Activated CD4-positive, alpha-beta memory T cell treated with anti-CD3 and anti-CD28 coated beads for 36 hours (primary cell): ENCODE results near the gene ARID1B. TPM values are rescaled to one million over a fixed set of nuclear protein-coding genes. Genes with fewer than 3 reads are reported as not detected.

ENCODE experiments used
- CTCF ChIA-PET: fragments of 350-600 bp; sonication (Branson Sonifier 250); formaldehyde crosslinking; loops from one replicate; lab custom pipeline; 2021; ENCODE audit warnings: antibody characterized with exemption, inconsistent platforms; lab: Charles Lee
- POLR2A ChIA-PET: fragments of 350-600 bp; sonication (Branson Sonifier 250); formaldehyde crosslinking; loops from one replicate; lab custom pipeline; 2021; ENCODE audit warnings: antibody characterized with exemption; lab: Charles Lee
- DNase-seq: peaks from one replicate; pipeline ENCODE4 v3.0.0-alpha.2; 2020
- H3K27ac Mint-ChIP-seq: one replicate; pipeline ENCODE4 v1.8.0; 2021; ENCODE audit warnings: mixed read lengths
- H3K27me3 Mint-ChIP-seq: one replicate; pipeline ENCODE4 v1.8.0; 2021; ENCODE audit warnings: mixed read lengths
- H3K36me3 Mint-ChIP-seq: one replicate; pipeline ENCODE4 v1.8.0; 2021; ENCODE audit warnings: mixed read lengths
- H3K4me1 Mint-ChIP-seq: one replicate; pipeline ENCODE4 v1.8.0; 2021; ENCODE audit warnings: low read depth, mixed read lengths
- H3K4me3 Mint-ChIP-seq: one replicate; pipeline ENCODE4 v1.8.0; 2021; ENCODE audit warnings: mild to moderate bottlenecking, mixed read lengths
- H3K9me3 Mint-ChIP-seq: one replicate; pipeline ENCODE4 v1.8.0; 2021; ENCODE audit warnings: mixed read lengths
- intact Hi-C: fragments of 100-400 bp; cut with micrococcal nuclease; formaldehyde crosslinking; loops from one replicate; pipeline ENCODE4 v1.15.1; 2023
- total RNA-seq, 2 experiments: library from RNA; stranded (reverse); gene quantifications; one replicate each; pipeline ENCODE4 v1.2.3, GENCODE V29; 2021

ARID1B gene
- total RNA-seq, 2 experiments from 2014 or later = 39.0 to 41.5 TPM

DNA sequence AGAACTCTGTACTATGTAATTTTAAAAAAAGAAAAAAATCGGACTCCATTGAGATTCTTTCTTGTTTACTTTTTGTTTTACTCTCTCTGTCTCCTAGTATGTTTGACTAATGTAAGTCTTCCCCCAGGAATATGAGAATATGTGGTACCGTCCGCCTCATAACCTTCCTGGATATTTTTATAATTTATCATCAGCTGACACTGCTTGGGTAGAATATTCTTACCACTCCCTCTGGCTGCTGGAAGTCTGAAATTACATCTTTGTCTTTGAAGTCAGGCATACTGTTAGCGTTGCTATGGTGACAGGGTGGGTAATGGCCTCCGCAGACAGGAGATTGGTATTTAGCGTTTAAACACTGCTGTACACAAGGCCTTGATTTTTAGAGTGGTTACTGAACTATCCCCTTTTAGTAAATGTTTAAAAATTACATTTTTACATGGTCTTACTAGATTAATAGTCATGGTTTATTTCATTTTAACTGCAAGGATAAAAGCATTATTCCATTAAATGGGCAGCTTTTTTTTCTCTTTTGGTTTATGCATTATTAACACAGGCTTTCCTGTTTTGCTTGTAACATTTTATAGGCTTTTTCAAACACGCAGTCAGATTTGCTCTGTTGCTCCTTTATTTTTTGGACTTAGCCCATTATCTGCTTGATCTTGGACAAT, 176.4 kb downstream of the ARID1B start:
- ChIA-PET CTCF (interaction anchor here (1.3 kb wide), 1 partner anchor 10 kb away, joined by 3 read pairs; no protein-coding TSS in a partner anchor), POLR2A (no interaction called here)
- DNase-seq = peak; percentile 41
- no peaks in the 10 kb centered on the region for H3K36me3 Mint-ChIP-seq
- intact Hi-C loops = loop anchor here (10.0 kb wide), 1 partner anchor 259 kb away; no protein-coding TSS in a partner anchor
- no peak overlapping the region for H3K27ac Mint-ChIP-seq
- no peak overlapping the region for H3K4me3 Mint-ChIP-seq
- no peaks in the 10 kb centered on the region for H3K9me3 Mint-ChIP-seq
- H3K4me1 Mint-ChIP-seq = peaks cover 62% of the 10 kb centered on the region
- H3K27me3 Mint-ChIP-seq = no peaks in the 10 kb centered on the region

DNA sequence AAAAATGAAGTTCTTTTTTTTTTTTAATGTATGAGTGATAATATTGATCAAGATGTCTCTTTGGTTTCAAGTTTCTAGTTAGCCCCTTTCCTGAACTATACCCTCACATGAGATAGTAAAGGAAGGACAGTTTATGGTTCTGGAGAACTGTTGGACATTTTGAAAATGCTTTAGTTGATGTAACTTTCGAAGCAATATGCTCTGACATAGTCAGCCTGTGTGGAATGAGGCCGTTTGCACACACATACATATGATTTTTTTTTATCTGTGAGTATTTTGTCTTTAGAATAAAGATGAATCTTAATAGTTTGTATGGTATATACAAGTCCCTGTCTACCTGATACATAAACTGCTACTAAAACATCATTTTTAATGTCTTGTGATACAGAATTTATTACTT, 177.0 kb downstream of the ARID1B start:
- H3K4me3 Mint-ChIP-seq = no peak overlapping the region
- POLR2A ChIA-PET = no interaction called here
- H3K36me3 Mint-ChIP-seq = no peaks in the 10 kb centered on the region
- CTCF ChIA-PET = interaction anchor here (1.3 kb wide), 1 partner anchor 10 kb away, joined by 3 read pairs; no protein-coding TSS in a partner anchor
- no peak overlapping the region for H3K27ac Mint-ChIP-seq
- intact Hi-C loops = loop anchor here (10.0 kb wide), 1 partner anchor 259 kb away; no protein-coding TSS in a partner anchor
- peaks cover 61% of the 10 kb centered on the region for H3K4me1 Mint-ChIP-seq
- no peaks in the 10 kb centered on the region for H3K9me3 Mint-ChIP-seq
- no peaks in the 10 kb centered on the region for H3K27me3 Mint-ChIP-seq
- DNase-seq = no peak

DNA sequence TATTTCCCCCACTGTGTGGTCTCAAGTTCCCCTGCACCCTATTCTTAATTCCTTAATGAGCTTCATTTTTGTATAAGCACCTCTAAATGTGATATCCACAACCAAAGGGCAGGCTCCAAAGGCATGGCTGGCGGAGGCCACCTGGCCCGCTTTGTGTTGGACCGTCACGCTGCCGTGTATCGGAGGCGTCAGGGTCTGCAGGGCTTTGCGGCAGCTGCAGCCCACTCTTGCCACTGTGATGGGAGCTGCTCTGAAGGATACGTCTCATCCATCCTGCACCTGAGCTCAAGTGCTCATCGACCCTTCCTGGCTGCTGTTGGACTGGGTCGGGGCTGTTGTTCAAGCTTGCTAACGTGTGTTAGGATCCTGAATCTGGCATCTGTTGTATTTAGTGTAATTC, 177.6 kb downstream of the ARID1B start:
- Mint-ChIP-seq H3K4me3 (no peak overlapping the region), H3K9me3 (no peaks in the 10 kb centered on the region), H3K36me3 (no peaks in the 10 kb centered on the region), H3K4me1 (peaks cover 64% of the 10 kb centered on the region), H3K27me3 (no peaks in the 10 kb centered on the region), H3K27ac (no peak overlapping the region)
- ChIA-PET CTCF (interaction anchor here (0.8 to 1.3 kb wide), 2 partner anchors 11 to 179 kb away, joined by 3 read pairs; no protein-coding TSS in a partner anchor), POLR2A (no interaction called here)
- no peak for DNase-seq
- intact Hi-C loops = loop anchor here (10.0 kb wide), 1 partner anchor 260 kb away; no protein-coding TSS in a partner anchor

DNA sequence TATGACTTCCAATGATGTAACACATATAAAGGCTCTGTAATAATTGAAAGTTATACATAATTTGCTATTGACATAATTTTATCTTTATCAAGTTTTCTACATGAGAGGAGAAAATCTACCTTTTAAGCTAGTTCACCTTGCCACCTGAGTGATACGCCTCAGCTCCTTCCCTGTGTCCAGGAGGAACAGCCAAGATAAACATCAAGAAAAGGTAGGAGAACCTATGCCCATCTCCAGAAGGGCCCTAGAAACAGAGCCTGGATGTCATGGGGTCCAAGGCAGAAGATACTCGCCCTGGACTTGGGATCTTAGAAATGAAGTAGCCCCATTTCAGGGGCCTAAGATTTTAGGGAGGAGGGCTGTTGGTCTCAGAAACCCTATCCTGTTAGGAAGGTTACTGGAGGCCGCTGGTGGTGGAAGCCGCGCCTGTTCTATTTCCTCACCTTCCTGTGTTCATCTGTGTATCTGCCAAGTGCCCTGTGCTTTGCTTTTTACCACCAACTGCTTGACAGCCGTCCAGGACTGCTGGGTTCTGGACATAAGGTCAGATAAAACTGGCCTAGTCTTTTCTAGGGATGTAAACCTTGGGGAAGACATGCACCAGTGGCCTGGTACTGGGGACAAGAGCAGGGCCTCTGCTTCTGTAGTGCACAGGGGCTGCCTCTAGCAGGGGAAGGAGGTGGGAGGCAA, 178.5 kb downstream of the ARID1B start:
- H3K27ac Mint-ChIP-seq = no peak overlapping the region
- intact Hi-C loops = loop anchor here (10.0 kb wide), 1 partner anchor 261 kb away; no protein-coding TSS in a partner anchor
- H3K27me3 Mint-ChIP-seq = no peaks in the 10 kb centered on the region
- no peak for DNase-seq
- no peak overlapping the region for H3K4me3 Mint-ChIP-seq
- no peaks in the 10 kb centered on the region for H3K36me3 Mint-ChIP-seq
- CTCF ChIA-PET = interaction anchor here (0.8 kb wide), 1 partner anchor 180 kb away, joined by 3 read pairs; no protein-coding TSS in a partner anchor
- POLR2A ChIA-PET = no interaction called here
- H3K9me3 Mint-ChIP-seq = no peaks in the 10 kb centered on the region
- peaks cover 61% of the 10 kb centered on the region for H3K4me1 Mint-ChIP-seq

DNA sequence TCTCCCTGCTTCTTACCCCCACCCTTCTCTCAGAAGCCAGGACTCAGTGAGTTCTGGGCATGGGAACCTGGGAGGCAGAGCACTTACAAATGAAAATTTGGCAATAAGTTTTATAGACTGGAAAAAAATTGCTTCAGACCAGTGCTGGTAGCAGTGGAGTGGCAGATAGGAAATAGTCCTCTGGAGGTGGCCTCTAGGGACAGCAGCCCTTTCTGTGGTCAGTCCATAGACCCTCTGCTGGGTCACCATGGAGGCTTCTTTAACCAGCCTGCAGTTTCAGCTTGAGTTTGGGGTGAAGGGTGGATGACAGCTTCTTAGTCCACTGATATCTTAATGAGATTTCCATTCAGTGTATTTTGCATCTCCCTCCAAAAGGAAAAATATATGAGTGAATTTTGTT, 179.1 kb downstream of the ARID1B start:
- H3K36me3 Mint-ChIP-seq = no peaks in the 10 kb centered on the region
- intact Hi-C loops = loop anchor here (10.0 kb wide), 1 partner anchor 261 kb away; no protein-coding TSS in a partner anchor

DNA sequence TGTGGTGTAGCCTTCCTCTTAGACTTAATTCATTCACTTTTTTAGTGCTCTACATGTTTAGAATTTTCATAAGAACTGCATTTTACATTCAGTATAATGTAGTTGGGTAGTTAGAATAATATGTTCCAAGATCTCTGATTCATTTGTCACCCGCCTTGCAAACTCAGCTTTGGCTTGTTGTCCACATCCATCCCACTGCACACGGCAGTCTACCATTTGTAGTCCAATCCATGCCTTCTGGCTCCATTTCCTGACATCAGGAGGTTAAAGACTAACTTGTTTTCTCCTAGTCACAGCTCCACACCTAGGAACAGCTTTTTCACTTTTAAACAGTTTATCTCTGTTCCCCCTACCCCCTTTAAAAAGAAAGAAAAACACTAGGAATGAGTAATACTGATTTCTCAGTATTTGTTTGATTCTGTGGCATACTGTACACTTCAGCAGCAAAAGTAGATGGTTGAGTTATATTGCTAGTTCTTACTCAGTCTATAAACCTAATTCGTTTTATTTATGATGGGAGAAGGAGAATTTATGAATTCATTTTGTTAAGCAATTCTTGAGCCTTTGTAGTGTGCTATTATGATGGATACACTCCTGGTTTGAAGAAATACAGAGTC, 180.9 kb downstream of the ARID1B start:
- H3K27me3 Mint-ChIP-seq = no peaks in the 10 kb centered on the region
- peak overlapping the region; percentile 58 for H3K27ac Mint-ChIP-seq
- no peaks in the 10 kb centered on the region for H3K36me3 Mint-ChIP-seq
- no peaks in the 10 kb centered on the region for H3K9me3 Mint-ChIP-seq
- ChIA-PET CTCF (interaction anchor here (0.6 kb wide), 1 partner anchor 26 kb away, joined by 3 read pairs; no protein-coding TSS in a partner anchor), POLR2A (interaction anchor here (0.8 to 1.2 kb wide), 4 partner anchors 18 to 63 kb away, joined by 3 to 4 read pairs (median 3); no protein-coding TSS in a partner anchor)
- H3K4me1 Mint-ChIP-seq = peaks cover 62% of the 10 kb centered on the region
- intact Hi-C loops = loop anchor here (1.0 to 10.0 kb wide), 6 partner anchors 21 to 263 kb away; no protein-coding TSS in a partner anchor
- peak; percentile 25 for DNase-seq
- H3K4me3 Mint-ChIP-seq = peak overlapping the region; percentile 17

More for the DNA sequence above, 179.1 kb downstream of the ARID1B start:
- CTCF ChIA-PET = no interaction called here
- H3K4me3 Mint-ChIP-seq = no peak overlapping the region
- POLR2A ChIA-PET = no interaction called here
- DNase-seq = no peak
- peaks cover 65% of the 10 kb centered on the region for H3K4me1 Mint-ChIP-seq
- no peak overlapping the region for H3K27ac Mint-ChIP-seq
- H3K27me3 Mint-ChIP-seq = no peaks in the 10 kb centered on the region
- H3K9me3 Mint-ChIP-seq = no peaks in the 10 kb centered on the region

DNA sequence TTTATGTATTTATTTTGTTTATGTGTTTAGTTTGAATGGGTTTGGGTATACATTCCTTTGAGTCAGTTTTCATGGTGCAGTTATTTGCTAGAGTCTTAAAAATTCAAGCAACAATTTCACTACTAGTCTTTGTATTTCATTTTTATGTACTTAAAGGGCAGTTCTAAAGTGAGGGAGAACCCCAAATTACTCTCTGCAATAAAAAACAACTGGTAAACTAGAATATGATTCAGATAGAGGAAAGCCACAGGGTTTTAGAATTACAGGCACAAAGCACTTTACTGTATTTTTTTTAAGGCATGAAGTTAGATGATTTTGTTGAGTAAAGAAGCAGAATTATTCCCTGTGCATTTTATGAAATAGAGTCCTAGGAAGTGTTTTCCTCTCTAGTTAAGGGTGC, 183.3 kb downstream of the ARID1B start:
- peaks cover 62% of the 10 kb centered on the region for H3K4me1 Mint-ChIP-seq
- ChIA-PET POLR2A (no interaction called here), CTCF (interaction anchor here (1.0 kb wide), 1 partner anchor 28 kb away, joined by 3 read pairs; no protein-coding TSS in a partner anchor)
- H3K36me3 Mint-ChIP-seq = no peaks in the 10 kb centered on the region
- intact Hi-C loops = loop anchor here (5.0 kb wide), 1 partner anchor 47 kb away; no protein-coding TSS in a partner anchor
- no peaks in the 10 kb centered on the region for H3K9me3 Mint-ChIP-seq
- no peak overlapping the region for H3K4me3 Mint-ChIP-seq
- no peak for DNase-seq
- no peak overlapping the region for H3K27ac Mint-ChIP-seq
- H3K27me3 Mint-ChIP-seq = no peaks in the 10 kb centered on the region

DNA sequence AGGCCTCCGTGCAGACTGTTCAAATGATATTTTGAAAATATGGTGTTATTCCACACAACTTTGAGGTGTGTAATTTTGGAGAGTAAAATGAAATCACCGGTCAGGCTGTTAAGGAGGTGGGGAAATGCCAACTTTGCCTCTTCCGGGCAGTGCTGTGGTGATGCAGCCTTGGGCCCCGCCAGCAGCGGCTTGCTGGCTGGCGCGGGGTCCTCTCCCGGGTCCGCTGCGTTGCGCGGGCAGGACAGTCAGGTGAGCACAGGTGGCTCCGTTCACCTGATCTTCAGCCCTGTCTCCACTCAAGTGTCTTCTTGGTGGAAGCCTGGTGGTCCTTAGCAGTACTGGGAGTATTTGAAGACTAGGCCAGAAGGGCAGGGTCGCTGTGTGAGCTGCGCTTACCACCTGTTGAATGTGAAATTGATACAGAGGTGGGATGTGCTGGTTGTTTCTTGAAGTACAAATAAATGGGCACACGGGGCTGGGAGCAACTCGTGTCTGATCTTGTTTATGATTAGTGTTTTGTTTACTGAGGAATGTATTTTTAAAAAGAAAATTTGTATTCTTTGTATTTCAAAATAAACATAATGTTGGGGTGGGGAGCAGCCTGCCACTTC, 184.2 kb downstream of the ARID1B start:
- POLR2A ChIA-PET = no interaction called here
- intact Hi-C loops = loop anchor here (5.0 kb wide), 1 partner anchor 46 kb away; no protein-coding TSS in a partner anchor
- no peak overlapping the region for H3K4me3 Mint-ChIP-seq
- peaks cover 62% of the 10 kb centered on the region for H3K4me1 Mint-ChIP-seq
- H3K9me3 Mint-ChIP-seq = no peaks in the 10 kb centered on the region
- no peak for DNase-seq
- no peak overlapping the region for H3K27ac Mint-ChIP-seq
- CTCF ChIA-PET = interaction anchor here (0.7 to 1.0 kb wide), 2 partner anchors 10 to 29 kb away, joined by 3 read pairs; no protein-coding TSS in a partner anchor
- H3K36me3 Mint-ChIP-seq = no peaks in the 10 kb centered on the region
- no peaks in the 10 kb centered on the region for H3K27me3 Mint-ChIP-seq

DNA sequence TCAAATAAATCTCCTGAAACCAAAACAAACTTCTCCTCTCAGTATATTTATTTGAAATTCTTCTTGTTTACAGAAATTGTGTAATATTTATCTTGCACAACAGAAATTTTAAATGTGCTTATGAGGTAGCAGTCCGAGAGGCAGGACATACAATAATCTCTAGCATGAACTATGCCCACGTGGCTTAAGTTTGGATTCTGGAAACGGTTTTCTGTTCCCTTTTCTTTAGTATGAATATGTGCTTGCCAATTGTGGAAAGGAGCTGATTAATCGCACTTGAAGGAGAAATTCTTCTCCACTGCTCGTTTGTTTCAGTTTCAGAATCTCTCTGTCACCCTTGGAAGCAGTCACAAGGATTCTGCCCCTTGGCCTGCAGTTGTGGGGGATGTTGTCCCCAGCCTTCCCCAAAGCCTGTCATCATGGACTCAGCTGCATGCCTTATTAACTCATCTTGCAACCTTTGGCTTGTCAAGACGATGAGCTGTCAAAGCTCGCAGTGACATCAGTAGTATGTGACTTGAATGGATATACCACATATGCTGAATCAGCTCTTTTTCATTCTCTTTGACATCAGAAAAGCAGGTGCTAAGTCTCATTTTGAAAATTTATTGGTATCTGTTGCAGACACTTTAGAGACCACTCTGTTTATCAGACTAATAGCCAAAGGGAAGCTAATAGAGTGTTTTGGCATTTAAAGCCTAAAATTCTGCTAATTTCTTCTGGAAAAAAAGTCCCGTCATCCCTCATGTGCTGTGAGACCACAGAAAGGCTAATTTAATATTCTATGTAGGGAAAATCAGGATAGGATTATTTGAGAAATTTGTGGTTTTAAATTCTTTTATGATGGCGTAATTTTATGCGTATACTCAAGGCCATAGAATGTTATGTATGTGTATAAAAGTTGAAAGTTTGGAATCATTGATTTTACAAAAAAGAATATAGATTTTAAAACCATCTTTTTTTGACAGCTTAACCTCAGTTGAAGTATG, 186.8 kb downstream of the ARID1B start:
- H3K36me3 Mint-ChIP-seq = peaks cover 2% of the 10 kb centered on the region
- ChIA-PET POLR2A (interaction anchor here (1.2 to 2.6 kb wide), 3 partner anchors 53 to 185 kb away, joined by 3 to 15 read pairs (median 3); no protein-coding TSS in a partner anchor), CTCF (interaction anchor here (0.9 to 1.4 kb wide), 4 partner anchors 10 to 107 kb away, joined by 3 read pairs; no protein-coding TSS in a partner anchor)
- intact Hi-C loops = loop anchor here (1.0 to 5.0 kb wide), 4 partner anchors 11 to 57 kb away; no protein-coding TSS in a partner anchor
- H3K27ac Mint-ChIP-seq = no peak overlapping the region
- no peaks in the 10 kb centered on the region for H3K9me3 Mint-ChIP-seq
- H3K27me3 Mint-ChIP-seq = no peaks in the 10 kb centered on the region
- no peak overlapping the region for H3K4me3 Mint-ChIP-seq
- DNase-seq = peak; percentile 79
- peaks cover 54% of the 10 kb centered on the region for H3K4me1 Mint-ChIP-seq

DNA sequence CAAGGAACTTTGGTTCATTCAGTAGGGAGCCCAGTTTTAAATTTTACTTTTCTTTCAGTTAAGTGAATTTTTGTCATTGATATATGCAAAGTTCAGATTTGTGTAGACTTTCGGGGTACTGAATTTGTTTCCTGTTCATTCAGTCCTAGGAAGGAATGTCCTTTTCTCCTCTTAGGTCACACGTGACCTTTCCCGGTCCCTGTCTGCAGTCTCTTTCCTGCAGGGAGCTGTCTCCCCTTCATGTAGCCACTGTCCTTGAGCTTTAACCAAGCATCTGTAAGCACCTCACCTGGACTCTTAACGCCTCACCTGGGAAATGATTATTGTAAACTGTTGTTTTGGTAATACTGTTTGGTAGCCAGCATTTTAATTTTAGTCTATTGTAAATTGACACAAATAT, 190.7 kb downstream of the ARID1B start:
- H3K36me3 Mint-ChIP-seq = peaks cover 2% of the 10 kb centered on the region
- ChIA-PET POLR2A (interaction anchor here (0.7 kb wide), 1 partner anchor 142 kb away, joined by 4 read pairs; no protein-coding TSS in a partner anchor), CTCF (no interaction called here)
- H3K4me3 Mint-ChIP-seq = no peak overlapping the region
- H3K4me1 Mint-ChIP-seq = peaks cover 62% of the 10 kb centered on the region
- H3K27me3 Mint-ChIP-seq = no peaks in the 10 kb centered on the region
- DNase-seq = no peak
- no peaks in the 10 kb centered on the region for H3K9me3 Mint-ChIP-seq
- intact Hi-C loops = no loop called here
- H3K27ac Mint-ChIP-seq = no peak overlapping the region
